Stimulated activated effector memory CD8-positive, alpha-beta T cell treated with anti-CD3 and anti-CD28 coated beads, Interleukin-12 subunit alpha, Interleukin-12 subunit beta, amount 100 ng/mL, for 72 hours (primary cell): Measurements from ENCODE around the gene DESI2.
A peak's percentile ranks its signal among the peaks of the same experiment; 100 is the strongest.

Experiments used
- ATAC-seq: fragments of 150-1000 bp; cut with Tn5 transposase; 2 replicates; pipeline ENCODE4 v1.10.0; 2021
- DNase-seq, 2 donors: peaks; one replicate each; pipeline ENCODE4 v3.0.0; 2021 to 2022; ENCODE audit warnings: low spot score in 2 of 2
- H3K27ac Mint-ChIP-seq: one replicate; pipeline ENCODE4 v1.8.0; 2022; ENCODE audit warnings: mild to moderate bottlenecking, mixed read lengths
- H3K36me3 Mint-ChIP-seq: one replicate; pipeline ENCODE4 v1.8.0; 2022; ENCODE audit warnings: mild to moderate bottlenecking, mixed read lengths
- H3K4me1 Mint-ChIP-seq: one replicate; pipeline ENCODE4 v1.8.0; 2022; ENCODE audit warnings: mixed read lengths
- H3K4me3 Mint-ChIP-seq: one replicate; pipeline ENCODE4 v1.8.0; 2022; ENCODE audit warnings: mild to moderate bottlenecking, mixed read lengths
- H3K9me3 Mint-ChIP-seq: one replicate; pipeline ENCODE4 v1.8.0; 2022; ENCODE audit warnings: mixed read lengths

The DESI2 gene

GRCh38 chr1:244652623-244653438 lies at the start of gene DESI2:
DESI2 (plus strand) TSS chr1:244653126; CDS start chr1:244653314, 188 bp downstream.
- Mint-ChIP-seq H3K4me1 (peaks cover 19% of the 10 kb centered on the region), H3K4me3 (no peak within 1 kb of the TSS), H3K9me3 (no peaks in the 10 kb centered on the region), H3K36me3 (peaks cover 12% of the 10 kb centered on the region), H3K27ac (peak within 1 kb of the TSS; percentile 70)
- ATAC-seq (peak; percentile 97), DNase-seq (peak; percentile 89 to 96)

GRCh38 chr1:244603498-244603897 lies 49.4 kb upstream of the DESI2 start:
- ATAC-seq, result no peak
- H3K27ac Mint-ChIP-seq, result no peak overlapping the region

GRCh38 chr1:244605835-244606370 lies 47.0 kb upstream of the DESI2 start:
- H3K9me3 Mint-ChIP-seq, result no peaks in the 10 kb centered on the region
- no peak for DNase-seq
- H3K36me3 Mint-ChIP-seq, result no peaks in the 10 kb centered on the region
- H3K4me1 Mint-ChIP-seq, result no peaks in the 10 kb centered on the region
- no peak overlapping the region for H3K27ac Mint-ChIP-seq
- ATAC-seq, result no peak
- H3K4me3 Mint-ChIP-seq, result no peak overlapping the region

More at GRCh38 chr1:244603498-244603897, 49.4 kb upstream of the DESI2 start:
- no peak for DNase-seq
- no peaks in the 10 kb centered on the region for H3K9me3 Mint-ChIP-seq
- H3K4me3 Mint-ChIP-seq, result no peak overlapping the region
- H3K36me3 Mint-ChIP-seq, result no peaks in the 10 kb centered on the region
- H3K4me1 Mint-ChIP-seq, result peaks cover 19% of the 10 kb centered on the region

GRCh38 chr1:244614113-244614836 lies 38.7 kb upstream of the DESI2 start:
- no peak overlapping the region for H3K4me3 Mint-ChIP-seq
- DNase-seq (no peak), ATAC-seq (no peak)
- H3K9me3 Mint-ChIP-seq, result no peaks in the 10 kb centered on the region
- H3K27ac Mint-ChIP-seq, result no peak overlapping the region
- no peaks in the 10 kb centered on the region for H3K36me3 Mint-ChIP-seq
- no peaks in the 10 kb centered on the region for H3K4me1 Mint-ChIP-seq

GRCh38 chr1:244614879-244615278 lies 38.0 kb upstream of the DESI2 start:
- Mint-ChIP-seq H3K4me3 (no peak overlapping the region), H3K27ac (no peak overlapping the region), H3K36me3 (no peaks in the 10 kb centered on the region), H3K9me3 (no peaks in the 10 kb centered on the region), H3K4me1 (no peaks in the 10 kb centered on the region)
- ATAC-seq, result no peak
- DNase-seq, result no peak

GRCh38 chr1:244615301-244615700 lies 37.6 kb upstream of the DESI2 start:
- no peak overlapping the region for H3K4me3 Mint-ChIP-seq
- ATAC-seq, result no peak

GRCh38 chr1:244626709-244627108 lies 26.2 kb upstream of the DESI2 start:
- H3K36me3 Mint-ChIP-seq, result no peaks in the 10 kb centered on the region
- peak; percentile 70 for ATAC-seq

More at GRCh38 chr1:244615301-244615700, 37.6 kb upstream of the DESI2 start:
- Mint-ChIP-seq H3K9me3 (no peaks in the 10 kb centered on the region), H3K36me3 (no peaks in the 10 kb centered on the region), H3K4me1 (no peaks in the 10 kb centered on the region), H3K27ac (no peak overlapping the region)
- no peak for DNase-seq

GRCh38 chr1:244628789-244629188 lies 24.1 kb upstream of the DESI2 start:
- ATAC-seq (no peak), DNase-seq (no peak)
- H3K4me3 Mint-ChIP-seq, result no peak overlapping the region
- H3K36me3 Mint-ChIP-seq, result no peaks in the 10 kb centered on the region
- H3K9me3 Mint-ChIP-seq, result no peaks in the 10 kb centered on the region
- H3K27ac Mint-ChIP-seq, result no peak overlapping the region
- H3K4me1 Mint-ChIP-seq, result peaks cover 8% of the 10 kb centered on the region

More at GRCh38 chr1:244626709-244627108, 26.2 kb upstream of the DESI2 start:
- Mint-ChIP-seq H3K9me3 (no peaks in the 10 kb centered on the region), H3K4me1 (peaks cover 8% of the 10 kb centered on the region), H3K27ac (no peak overlapping the region), H3K4me3 (no peak overlapping the region)
- DNase-seq, result no peak

GRCh38 chr1:244633140-244633539 lies 19.8 kb upstream of the DESI2 start:
- H3K4me1 Mint-ChIP-seq, result no peaks in the 10 kb centered on the region
- H3K36me3 Mint-ChIP-seq, result no peaks in the 10 kb centered on the region
- ATAC-seq (no peak), DNase-seq (no peak)
- no peaks in the 10 kb centered on the region for H3K9me3 Mint-ChIP-seq
- no peak overlapping the region for H3K27ac Mint-ChIP-seq
- no peak overlapping the region for H3K4me3 Mint-ChIP-seq

- ATAC-seq (no peak), DNase-seq (no peak)
- Mint-ChIP-seq H3K9me3 (no peaks in the 10 kb centered on the region), H3K4me3 (no peak overlapping the region), H3K27ac (no peak overlapping the region), H3K36me3 (no peaks in the 10 kb centered on the region), H3K4me1 (no peaks in the 10 kb centered on the region)
These were observed 18.4 kb upstream of the DESI2 start for GRCh38 chr1:244634546-244634945.

GRCh38 chr1:244636488-244637259 lies 16.3 kb upstream of the DESI2 start:
- no peaks in the 10 kb centered on the region for H3K36me3 Mint-ChIP-seq
- H3K4me1 Mint-ChIP-seq, result no peaks in the 10 kb centered on the region
- no peaks in the 10 kb centered on the region for H3K9me3 Mint-ChIP-seq
- no peak overlapping the region for H3K4me3 Mint-ChIP-seq
- H3K27ac Mint-ChIP-seq, result no peak overlapping the region
- no peak for DNase-seq
- no peak for ATAC-seq

- no peak for DNase-seq
- Mint-ChIP-seq H3K27ac (no peak overlapping the region), H3K4me3 (no peak overlapping the region), H3K36me3 (no peaks in the 10 kb centered on the region), H3K4me1 (no peaks in the 10 kb centered on the region), H3K9me3 (no peaks in the 10 kb centered on the region)
- no peak for ATAC-seq
These were observed 13.4 kb upstream of the DESI2 start for GRCh38 chr1:244639561-244639960.

- no peaks in the 10 kb centered on the region for H3K4me1 Mint-ChIP-seq
These were observed 12.0 kb upstream of the DESI2 start for GRCh38 chr1:244640917-244641316.

GRCh38 chr1:244642526-244642925 lies 10.4 kb upstream of the DESI2 start:
- no peak overlapping the region for H3K27ac Mint-ChIP-seq
- no peaks in the 10 kb centered on the region for H3K4me1 Mint-ChIP-seq
- DNase-seq (no peak), ATAC-seq (no peak)
- H3K9me3 Mint-ChIP-seq, result no peaks in the 10 kb centered on the region
- no peaks in the 10 kb centered on the region for H3K36me3 Mint-ChIP-seq
- no peak overlapping the region for H3K4me3 Mint-ChIP-seq

More at GRCh38 chr1:244640917-244641316, 12.0 kb upstream of the DESI2 start:
- ATAC-seq (no peak), DNase-seq (no peak)
- H3K4me3 Mint-ChIP-seq, result no peak overlapping the region
- no peaks in the 10 kb centered on the region for H3K9me3 Mint-ChIP-seq
- no peaks in the 10 kb centered on the region for H3K36me3 Mint-ChIP-seq
- H3K27ac Mint-ChIP-seq, result no peak overlapping the region

GRCh38 chr1:244642988-244643387 lies 9.9 kb upstream of the DESI2 start:
- no peak overlapping the region for H3K27ac Mint-ChIP-seq
- H3K36me3 Mint-ChIP-seq, result no peaks in the 10 kb centered on the region
- H3K4me3 Mint-ChIP-seq, result no peak overlapping the region
- no peak for DNase-seq
- no peak for ATAC-seq
- H3K9me3 Mint-ChIP-seq, result no peaks in the 10 kb centered on the region
- no peaks in the 10 kb centered on the region for H3K4me1 Mint-ChIP-seq
